K562 treated with DMSO at 1 percent for 4 hours (cell line): ENCODE measurements around the gene TMEM141. TPM values are rescaled to one million over a fixed set of nuclear protein-coding genes. Genes with fewer than 3 reads are reported as not detected.

Experiments
- total RNA-seq: library from RNA; unstranded; fragments of 300-600 nt; gene quantifications from 2 replicates; pipeline ENCODE4 v1.2.3, GENCODE V29; 2022; ENCODE audit not compliant: insufficient read depth

TMEM141 gene
- total RNA-seq = 67.9 and 75.8 TPM in 2 replicates

GRCh38 chr9:136790640-136791515 is at the start of gene TMEM141:
TMEM141 (plus strand) TSS chr9:136791344; CDS start chr9:136791371, 27 bp downstream.

DNA sequence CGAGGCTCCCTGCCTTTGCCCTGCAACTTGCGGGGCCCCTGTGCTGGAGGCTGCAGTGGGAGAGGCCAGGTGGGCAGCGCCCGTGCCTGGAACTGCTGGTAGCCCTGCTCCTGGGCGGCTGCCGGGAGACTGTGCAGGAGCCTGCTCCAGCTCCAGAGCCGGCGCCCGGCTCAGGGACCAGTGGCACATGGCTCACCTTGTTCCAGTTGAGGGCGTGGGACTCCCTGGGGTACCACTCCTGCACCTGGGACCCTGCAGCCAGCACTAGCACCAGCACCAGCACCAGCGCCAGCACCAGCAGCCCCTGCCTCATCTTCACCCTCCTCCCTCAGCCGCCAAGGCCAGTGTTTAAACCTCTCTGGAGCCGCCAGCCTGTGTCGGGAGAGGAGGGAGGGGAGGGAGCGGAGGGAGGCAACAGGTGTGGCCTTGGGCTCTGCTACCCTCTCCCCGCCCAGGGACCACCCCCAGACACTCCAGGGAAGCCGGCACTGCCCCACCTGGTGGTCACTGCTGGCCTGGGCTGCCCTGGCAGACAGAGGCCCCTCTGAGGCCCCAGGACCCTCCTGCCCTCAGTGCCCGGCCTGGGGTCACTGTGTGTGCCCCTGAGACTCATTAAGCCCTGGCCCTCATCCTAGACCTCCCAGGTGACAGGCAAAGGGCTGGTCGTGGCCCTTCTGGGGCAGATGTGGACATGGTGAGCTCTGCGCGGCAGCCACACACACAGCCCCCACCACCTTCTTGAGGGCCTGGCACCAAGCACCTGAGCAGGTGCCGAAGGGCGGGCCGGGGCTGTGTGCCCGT is 48.4 kb upstream of the TMEM141 start, which contains the start of gene LCN10:
Gene LCN10, minus strand, starts transcription at position 350 of the 801 bp plus-strand sequence. Its CDS starts 37 bp downstream, at position 313.

GRCh38 chr9:136748201-136748600 is 42.9 kb upstream of the TMEM141 start, which contains the start of gene LCN6:
LCN6 (minus strand) TSS chr9:136748525; CDS start chr9:136748483, 42 bp downstream.

DNA sequence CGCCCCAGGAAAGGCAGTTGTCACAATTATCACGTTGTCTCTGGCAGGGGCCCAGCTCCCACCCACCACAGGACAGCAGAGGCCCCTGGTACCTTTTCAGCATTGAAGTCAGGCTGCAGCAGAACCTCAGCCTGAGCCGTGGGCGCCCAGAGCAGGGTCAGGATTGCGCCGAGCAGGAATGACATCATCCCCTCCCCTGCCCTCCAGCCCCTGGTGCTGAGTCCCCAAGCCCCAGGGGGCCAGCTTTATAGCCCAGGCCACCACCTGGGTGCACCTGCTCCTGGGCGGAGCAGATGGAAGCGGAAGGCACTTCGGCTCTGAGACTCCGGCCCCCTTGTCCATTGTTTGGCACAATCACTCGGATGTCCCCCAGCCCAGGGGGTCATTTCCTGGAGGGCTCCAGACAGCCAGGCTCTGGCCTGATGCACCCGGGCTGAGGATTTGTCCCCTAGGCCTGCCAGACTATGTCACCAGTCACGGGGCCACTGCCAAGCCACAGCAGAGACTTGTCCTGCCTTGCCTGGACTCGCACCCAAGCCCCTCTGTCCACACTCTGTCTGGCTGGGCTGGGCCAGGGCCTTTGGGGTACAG is 26.7 kb upstream of the TMEM141 start, which contains the start of gene LCN15:
Gene LCN15, minus strand, starts transcription at position 218 of the 591 bp plus-strand sequence. Its CDS starts 30 bp downstream, at position 188.

GRCh38 chr9:136796238-136796774 is 5.2 kb downstream of the TMEM141 start, which contains the start of gene CCDC183:
CCDC183 (plus strand) TSS chr9:136796338; CDS start chr9:136796398, 60 bp downstream.

GRCh38 chr9:136807281-136808074 is 16.3 kb downstream of the TMEM141 start, which contains the start of gene RABL6:
RABL6 (plus strand) TSS chr9:136807948; CDS start chr9:136808197, 249 bp downstream.

DNA sequence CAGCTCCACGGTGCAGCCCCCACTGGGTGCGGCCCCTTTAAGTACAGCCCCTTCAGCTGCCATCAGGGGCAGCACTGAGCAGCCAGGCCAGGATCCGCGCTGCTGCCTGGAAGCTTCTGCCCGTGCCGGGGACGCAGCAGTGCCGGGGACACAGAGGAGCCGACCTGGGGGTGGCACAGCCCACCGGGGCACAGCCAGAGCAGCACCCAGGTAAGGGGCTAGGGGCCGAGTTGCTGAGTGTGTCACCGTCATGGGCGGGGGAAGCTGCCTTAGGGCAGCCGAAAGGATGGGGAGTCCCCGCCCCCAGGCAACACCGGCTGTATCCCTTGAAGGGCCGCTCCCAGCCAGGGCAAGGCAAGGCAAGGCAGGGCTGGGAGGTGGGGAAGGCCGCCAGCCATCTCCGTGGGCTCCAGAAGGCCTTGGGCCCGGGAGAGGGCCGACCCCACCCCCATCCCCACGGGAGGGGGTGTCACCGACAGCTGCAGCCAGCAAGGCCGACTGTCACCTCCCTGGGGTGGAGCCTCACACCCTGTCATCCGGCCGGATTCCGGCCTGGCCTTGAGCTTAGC is 51.3 kb downstream of the TMEM141 start, which contains the start of gene AJM1:
Gene AJM1, plus strand, starts transcription at position 99 of the 569 bp plus-strand sequence. CDS start 1,937 bp downstream, outside the sequence.

Other genes starting within 250 kb of the TMEM141 start
- 14.8 and 20.5 TPM in 2 replicates for gene NOTCH1, start 245.3 kb upstream of the TMEM141 start, total RNA-seq
- gene EGFL7, start 128.4 kb upstream of the TMEM141 start, total RNA-seq = 61.4 and 63.1 TPM in 2 replicates
- 65.7 and 76.1 TPM in 2 replicates for gene AGPAT2, start 103.9 kb upstream of the TMEM141 start, total RNA-seq
- gene DIPK1B, start 78.8 kb upstream of the TMEM141 start, total RNA-seq = 17.3 and 25.7 TPM in 2 replicates
- gene LCN10, start 48.4 kb upstream of the TMEM141 start, total RNA-seq = not detected in 2 replicates
- not detected in 2 replicates for gene LCN6, start 42.8 kb upstream of the TMEM141 start, total RNA-seq
- not detected in 2 replicates for gene LCN8, start 33.1 kb upstream of the TMEM141 start, total RNA-seq
- gene LCN15, start 26.8 kb upstream of the TMEM141 start, total RNA-seq = not detected in 2 replicates
- gene CCDC183, start 5.0 kb downstream of the TMEM141 start, total RNA-seq = 0.75 and 2.6 TPM in 2 replicates
- gene RABL6, start 16.6 kb downstream of the TMEM141 start, total RNA-seq = 163 and 183 TPM in 2 replicates
- gene AJM1, start 51.1 kb downstream of the TMEM141 start, total RNA-seq = 9.6 and 13.9 TPM in 2 replicates
- gene PHPT1, start 58.1 kb downstream of the TMEM141 start, total RNA-seq = 165 and 171 TPM in 2 replicates
- 4.1 and 4.7 TPM in 2 replicates for gene MAMDC4, start 61.0 kb downstream of the TMEM141 start, total RNA-seq
- 705 and 763 TPM in 2 replicates for gene EDF1, start 75.0 kb downstream of the TMEM141 start, total RNA-seq
- gene TRAF2, start 95.2 kb downstream of the TMEM141 start, total RNA-seq = 23.8 and 25.2 TPM in 2 replicates
- gene FBXW5, start 153.4 kb downstream of the TMEM141 start, total RNA-seq = 148 and 151 TPM in 2 replicates
- gene C8G, start 153.9 kb downstream of the TMEM141 start, total RNA-seq = not detected in 2 replicates
- gene LCN12, start 160.9 kb downstream of the TMEM141 start, total RNA-seq = not detected in 2 replicates
- 6.1 and 15.4 TPM in 2 replicates for gene PTGDS, start 186.2 kb downstream of the TMEM141 start, total RNA-seq
- gene LCNL1, start 191.6 kb downstream of the TMEM141 start, total RNA-seq = not detected in 2 replicates
- gene PAXX, start 201.1 kb downstream of the TMEM141 start, total RNA-seq = 89.0 and 89.2 TPM in 2 replicates
- gene CLIC3, start 205.2 kb downstream of the TMEM141 start, total RNA-seq = 2.0 TPM in 1 of 2 replicates, not detected in the other
- 14.1 and 26.4 TPM in 2 replicates for gene ABCA2, start 236.9 kb downstream of the TMEM141 start, total RNA-seq
- not detected in 2 replicates for gene FUT7, start 240.7 kb downstream of the TMEM141 start, total RNA-seq